ENCODE data around the gene PCNX2. TPM values are rescaled to one million over a fixed set of nuclear protein-coding genes. Genes with fewer than 3 reads are reported as not detected.
"Not testable (repeated sequence)": the region's sequence is repeated elsewhere in the genome, so short reads cannot be mapped to it uniquely, and the experiment has no call there.

The PCNX2 gene
- polyA plus RNA-seq, 1 donor = 16.1 TPM

DNA sequence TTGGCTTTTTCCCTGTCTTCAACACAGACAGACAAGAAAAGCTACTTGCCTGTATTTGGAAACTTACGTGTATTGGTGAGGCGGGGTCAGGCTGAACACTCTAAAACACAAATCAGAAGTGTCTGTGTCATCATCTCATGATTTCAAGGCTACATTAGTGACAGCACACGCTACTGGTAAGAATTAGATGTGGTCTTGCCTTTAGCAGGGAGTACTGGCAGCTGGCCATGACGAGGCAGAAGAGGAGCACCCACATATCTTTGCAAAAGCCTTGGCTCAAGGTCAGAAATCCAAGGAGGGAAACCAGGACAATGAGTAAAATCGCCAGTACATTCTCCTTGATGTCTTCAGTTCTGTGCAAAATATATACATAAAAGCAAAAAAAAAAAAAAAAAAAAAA, 77.7 kb downstream of the PCNX2 start:
- no peak for DNase-seq

DNA sequence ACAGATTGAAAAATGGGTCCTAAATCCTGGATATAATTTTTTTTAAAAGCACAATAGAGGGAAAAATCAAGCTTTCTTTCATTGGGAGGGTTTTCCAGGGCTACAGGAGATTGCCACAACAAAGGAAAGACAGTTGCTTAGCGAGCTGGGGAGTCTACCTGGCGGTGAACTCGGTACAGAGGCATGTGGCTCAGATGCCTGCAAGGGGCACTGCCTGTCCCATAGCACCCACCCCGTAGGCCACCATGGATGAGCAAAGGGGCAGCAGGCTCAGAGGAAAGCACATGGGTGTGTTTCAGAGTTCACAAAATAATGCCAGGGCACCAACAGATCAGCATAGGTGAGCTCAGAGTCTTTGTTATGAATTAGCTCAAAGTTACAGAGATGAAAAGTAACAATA, 79.5 kb downstream of the PCNX2 start:
- DNase-seq = no peak

DNA sequence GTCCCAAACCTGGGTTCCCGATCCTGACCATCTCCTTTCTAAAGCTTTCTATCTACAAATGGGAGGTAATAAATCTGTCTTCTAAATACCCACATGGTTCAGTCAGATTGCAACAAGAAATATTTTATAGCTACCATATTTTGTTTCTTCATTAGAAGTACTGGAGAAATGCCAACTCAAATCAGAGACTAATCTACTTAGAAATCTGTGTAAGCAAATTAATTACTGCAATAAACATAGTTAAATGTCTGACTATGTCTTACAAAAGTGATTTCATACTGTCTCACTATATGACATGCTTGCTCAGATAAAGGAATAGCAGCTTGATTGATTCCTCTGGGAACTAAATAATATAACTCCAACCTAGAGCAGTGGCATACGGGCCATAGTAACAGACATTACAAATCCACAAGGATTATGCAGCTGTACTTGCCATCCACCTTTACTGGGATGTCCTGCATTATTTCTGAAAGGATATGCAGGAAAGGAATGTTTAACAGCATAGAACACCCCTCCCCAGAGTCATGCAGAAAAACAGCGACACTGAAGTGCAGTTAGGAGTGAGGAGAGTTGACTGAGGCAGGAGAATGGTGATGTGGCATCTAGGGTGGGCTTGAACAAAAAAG, 80.3 kb downstream of the PCNX2 start:
- DNase-seq = no peak

DNA sequence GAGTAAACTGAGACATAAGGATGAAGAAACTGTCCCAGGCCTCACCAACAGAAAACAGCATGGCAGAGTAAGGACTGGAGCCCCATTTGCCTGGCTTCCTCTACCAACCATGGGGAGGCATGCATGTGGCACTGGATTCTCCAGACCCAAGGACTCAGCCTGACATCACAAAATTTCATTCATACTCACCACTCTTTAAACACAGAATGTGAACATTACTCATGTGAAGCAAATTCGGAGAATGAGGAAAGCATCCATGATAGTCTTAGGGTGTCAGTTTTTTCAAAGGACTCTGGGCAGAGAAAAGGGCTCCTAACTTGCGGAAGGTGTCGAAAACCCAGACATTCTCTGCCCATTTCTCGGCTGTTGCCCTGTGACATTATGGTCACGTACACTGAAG, 83.9 kb downstream of the PCNX2 start:
- no peak for DNase-seq

DNA sequence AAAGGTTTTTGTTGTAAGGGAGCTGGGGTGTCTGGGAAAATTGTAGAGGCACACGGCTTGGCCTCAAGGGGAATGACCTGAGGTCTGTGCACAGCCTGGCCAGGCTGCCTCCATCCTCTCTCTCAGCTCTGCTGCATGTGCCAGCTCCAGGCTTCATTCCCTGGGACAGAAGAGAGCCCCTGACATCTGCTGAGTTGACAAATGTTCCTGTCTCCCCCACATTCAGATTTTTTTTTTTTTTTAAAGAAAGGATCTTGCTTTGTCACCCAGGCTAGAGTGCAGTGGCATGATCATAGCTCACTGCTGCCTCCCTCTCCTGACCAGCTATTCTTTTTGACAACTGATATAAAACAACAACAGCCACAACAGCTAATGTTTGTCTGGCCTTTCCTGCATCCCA, 84.4 kb downstream of the PCNX2 start:
- no peak for DNase-seq

DNA sequence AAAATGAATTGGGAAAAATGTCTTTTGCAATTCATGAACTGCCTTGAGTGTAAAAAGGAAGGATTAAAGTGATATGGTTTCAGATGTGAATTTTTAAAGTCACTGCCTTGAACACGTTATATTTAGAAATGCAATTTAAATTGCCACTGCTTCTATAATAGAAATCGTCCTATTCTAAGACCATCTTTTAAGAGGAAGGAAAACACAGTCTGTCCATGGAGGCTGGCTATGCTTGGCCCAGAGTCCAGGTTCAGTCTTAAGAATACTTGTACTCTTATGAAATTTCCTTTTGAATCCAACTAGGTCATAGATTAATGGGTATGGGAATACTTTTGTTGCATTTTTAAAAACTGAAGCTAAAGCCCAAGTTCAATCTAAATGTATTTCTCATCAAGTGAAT, 86.0 kb downstream of the PCNX2 start:
- no peak for DNase-seq

DNA sequence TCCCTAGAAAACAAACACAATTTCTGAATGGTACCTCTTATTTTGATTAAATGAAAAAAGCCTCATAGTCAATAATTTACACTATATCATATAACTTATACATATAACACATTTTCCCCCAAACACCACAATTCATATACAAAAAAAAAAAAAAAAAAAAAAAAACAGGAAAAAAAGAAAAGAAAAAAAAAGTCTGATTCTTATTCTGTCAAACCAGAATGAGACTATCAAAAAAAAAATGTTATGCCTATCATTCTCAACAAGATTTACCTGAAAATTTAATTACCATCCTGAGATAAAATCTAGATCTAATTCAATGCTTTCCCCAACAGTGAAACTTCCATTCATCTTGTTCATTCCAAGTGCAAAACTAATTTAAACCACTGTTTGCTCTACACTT, 86.8 kb downstream of the PCNX2 start:
- DNase-seq = no peak

DNA sequence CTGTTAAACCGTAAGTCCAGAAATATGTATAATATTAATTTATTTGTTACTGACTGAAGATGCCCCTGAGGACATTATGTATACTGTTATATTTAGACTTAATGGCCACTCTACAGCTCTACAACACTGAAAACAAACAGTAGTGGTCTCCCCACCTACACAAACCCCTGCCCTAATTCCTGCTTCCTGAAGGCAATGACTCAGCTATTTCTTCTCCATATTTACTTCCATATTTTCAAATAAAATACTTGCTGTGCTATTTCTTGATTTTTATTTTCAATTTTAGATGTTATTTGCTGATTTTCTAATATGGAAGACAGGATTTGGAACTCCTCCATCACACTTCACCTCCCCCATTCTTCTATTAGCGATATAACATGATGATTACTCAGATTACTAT, 97.6 kb downstream of the PCNX2 start:
- DNase-seq = no peak

DNA sequence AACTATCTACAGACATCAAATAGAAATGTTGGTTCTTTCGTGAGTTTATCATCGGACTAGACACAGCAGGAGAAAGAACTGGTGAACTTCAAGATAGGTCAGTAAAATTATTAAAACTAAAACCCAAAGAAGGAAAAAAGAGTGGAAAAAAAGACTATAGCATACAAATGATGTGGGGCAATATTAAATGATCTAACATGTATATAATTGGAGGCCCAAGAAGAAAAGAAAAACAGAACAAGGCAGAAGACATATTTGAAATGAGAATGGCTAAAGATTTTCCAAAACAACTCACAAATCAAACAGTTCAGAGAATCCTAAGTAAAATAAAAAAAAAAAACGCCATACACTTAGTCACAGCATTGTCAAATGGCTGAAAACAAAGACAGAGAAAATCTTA, 101.8 kb downstream of the PCNX2 start:
- DNase-seq = no peak

DNA sequence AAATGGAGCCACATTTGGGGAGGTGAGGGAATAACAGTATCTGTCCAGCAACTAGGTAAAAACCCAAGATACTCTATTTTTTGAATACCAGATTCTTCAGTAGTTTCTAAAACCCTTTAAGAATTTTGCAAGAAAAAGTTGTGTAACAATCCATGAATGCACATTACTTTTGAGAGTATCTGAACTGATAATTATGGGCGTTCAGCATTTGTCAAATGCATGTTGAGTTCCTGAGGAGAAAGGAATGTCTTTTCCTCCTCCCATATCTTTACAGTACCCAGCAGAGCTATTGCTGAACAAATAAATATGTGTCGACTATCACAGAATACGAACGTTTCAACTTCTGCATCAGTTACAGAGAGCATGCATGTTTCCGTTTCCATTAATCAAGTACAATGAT, 104.5 kb downstream of the PCNX2 start:
- DNase-seq = no peak

DNA sequence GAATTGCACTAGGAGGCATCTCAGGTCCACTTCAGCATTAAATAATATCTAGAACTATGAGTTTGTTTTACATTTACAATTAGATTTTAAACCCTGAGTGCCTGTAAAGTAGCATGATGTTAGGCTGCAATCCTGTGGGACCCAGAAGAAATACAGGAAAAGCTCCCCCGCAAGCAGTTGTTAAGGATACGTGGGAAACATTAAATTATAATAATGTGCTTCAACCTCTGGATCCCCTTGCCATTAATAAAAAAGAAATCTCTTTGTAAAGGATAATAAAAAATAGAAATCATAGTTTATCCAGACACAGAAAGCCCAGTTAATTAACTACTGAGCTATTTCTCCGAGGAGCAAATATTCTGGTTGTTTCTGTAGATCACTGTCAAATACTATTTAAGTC, 106.0 kb downstream of the PCNX2 start:
- peak; percentile 28 for DNase-seq

DNA sequence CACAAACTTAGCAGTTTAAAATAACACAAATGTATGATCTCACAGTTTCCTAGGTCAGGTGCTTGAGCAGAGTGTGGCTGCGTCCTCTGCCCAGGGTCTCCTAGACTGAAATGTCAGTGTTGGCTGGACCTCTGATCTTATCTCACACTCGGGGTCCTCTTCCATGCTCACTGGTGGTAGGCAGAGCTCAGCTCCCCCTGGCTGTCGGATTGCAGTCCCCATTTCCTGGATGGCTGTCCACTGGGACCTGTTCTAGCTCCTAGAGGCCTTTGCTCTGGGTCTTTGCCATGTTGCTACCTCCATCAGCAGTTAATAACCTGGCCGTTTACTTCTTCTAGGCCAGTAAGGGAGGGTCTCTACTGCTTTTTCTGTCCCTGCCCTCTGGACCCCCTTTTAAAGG, 107.5 kb downstream of the PCNX2 start:
- DNase-seq = no peak

DNA sequence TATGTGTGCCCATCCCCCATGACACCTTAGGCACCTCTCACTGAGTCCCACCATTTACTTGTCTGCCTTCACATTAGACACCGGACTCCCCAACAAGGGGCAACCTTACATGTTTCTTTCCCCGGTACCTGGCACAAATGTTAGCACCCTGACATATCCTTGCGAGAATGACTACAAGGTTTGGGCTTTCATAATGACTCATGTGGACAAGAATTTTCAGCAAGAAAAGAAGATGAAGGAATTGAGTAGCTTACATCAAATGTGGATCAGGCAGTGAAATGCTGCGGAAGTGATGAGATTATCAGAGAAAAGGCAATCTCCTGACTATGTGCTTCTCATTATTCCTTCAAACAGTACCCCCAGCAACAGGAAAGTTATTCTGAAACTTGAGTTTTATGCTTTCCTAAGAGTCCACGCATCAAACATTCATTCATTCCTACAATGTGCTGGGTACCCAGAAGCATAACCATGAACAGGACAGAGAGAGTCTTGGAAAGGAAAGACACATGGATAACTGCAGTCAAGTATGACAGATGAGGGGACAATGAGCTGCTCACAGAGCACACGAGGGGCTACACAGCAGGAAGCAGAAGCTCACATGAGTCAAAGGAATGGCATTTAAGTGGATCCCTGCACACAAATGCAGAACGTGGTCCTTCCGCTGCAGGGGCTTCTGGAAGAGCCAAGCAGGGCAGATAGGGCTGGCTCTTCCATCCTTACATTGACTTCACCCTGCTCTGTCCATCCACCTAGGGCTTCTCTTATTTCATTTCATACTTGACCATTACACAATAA, 112.1 kb downstream of the PCNX2 start:
- no peak for DNase-seq

DNA sequence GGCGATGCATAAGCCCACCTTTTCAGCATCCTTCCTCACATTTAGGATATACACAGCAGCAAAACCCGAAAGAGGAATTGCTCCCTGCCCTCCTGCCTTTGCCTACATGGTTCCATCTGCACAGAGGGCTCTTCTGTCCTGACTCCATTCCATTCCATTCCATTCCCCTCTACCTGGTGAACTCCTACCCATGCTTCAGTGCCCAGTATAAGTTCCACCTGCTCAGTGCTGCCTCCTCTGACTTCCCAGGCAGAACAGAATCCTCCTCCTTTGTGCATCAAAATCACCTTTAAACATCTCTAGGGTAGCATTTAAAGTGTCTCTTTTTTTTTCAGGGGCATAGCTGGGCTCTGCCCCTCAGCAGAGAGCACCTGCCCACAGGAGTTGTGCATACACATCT, 112.9 kb downstream of the PCNX2 start:
- DNase-seq = no peak

DNA sequence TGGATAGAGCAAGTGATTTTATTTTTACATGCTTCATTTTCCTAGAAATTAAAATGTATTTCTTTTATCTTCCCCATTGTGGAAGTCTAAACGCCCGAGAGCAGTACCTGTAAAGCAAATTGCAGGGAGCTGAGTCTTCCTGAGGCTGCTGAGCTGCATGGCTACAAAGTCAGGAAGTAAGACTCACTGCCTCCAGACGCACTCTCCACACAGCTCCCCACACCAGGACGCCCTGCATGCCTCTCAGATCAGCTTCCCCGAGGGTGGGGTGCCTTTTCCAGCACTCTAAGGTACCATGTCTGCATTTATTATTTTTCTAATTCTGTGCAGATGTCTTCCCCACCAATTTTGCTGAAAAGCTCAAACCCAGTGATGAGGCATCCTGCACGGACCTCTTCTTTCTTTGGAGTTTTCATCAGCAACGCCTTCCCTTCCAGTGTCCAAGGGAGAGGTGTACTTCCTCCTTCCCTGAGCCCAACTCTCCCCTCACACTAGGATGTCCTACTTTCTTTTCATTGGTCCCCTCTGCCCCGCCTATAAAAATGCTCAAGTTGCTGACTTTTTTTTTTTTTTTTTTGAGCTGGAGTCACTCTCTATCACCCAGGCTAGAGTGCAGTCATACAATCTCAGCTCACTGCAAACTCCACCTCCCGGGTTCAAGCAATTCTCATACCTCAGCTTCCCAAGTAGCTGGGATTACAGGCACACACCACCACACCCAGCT, 114.7 kb downstream of the PCNX2 start:
- DNase-seq = no peak

DNA sequence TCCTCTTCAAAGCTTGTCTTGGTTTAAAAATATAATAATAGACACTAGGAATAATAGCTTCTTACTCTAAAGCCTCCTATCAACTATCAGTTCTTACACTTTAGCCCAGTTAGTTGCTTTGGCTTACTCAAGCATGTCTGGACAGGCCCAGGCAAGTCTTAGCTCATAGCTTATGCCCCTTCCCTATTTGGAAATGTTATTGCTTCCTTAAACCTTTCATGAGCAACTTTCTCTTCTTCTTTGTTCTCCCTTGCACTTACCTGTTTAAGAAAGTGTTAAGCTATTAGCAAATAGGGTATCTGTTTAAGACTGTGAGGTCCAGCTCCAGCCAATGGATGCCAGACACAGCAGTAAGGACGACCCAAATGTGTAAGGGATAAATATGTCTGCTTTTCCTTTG, 115.9 kb downstream of the PCNX2 start:
- not testable (repeated sequence) for DNase-seq

DNA sequence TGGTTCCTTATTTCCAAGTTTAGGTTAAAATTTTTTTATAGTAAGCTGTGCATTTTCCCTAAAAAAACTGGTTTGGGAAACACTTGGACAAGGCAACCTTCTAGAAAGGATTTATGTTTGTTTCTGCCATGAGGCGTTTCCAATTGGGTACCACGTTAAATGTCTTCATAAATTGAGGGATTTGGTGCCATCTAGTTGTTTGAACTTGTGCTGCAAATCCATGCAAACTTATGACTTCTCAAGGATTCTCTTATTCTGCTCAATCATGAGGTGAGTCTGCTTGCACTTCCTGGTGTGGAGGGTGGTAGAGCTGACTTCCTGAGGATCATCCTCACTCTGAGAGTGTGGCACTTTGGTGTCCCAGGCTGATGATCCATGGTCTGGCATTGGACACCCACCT, 123.3 kb downstream of the PCNX2 start:
- DNase-seq = no peak

DNA sequence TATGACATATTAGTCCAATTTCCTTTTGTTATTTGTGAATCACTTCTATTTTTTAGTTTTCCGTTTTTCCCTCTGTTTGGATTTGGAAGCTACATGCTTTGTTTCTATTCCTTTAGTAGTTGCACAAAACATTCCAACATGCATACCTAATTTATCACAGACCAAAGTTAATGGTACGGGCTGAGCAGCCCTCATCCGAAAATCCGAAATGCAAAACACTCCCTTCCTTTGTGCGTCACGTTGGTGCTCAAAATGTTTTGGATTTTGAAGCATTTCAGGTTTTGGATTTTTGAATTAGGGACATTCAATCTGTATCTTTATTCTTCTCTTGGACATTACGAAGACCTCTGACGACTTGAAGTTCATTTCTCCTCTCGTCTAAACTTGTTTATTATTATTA, 124.8 kb downstream of the PCNX2 start:
- DNase-seq = no peak

DNA sequence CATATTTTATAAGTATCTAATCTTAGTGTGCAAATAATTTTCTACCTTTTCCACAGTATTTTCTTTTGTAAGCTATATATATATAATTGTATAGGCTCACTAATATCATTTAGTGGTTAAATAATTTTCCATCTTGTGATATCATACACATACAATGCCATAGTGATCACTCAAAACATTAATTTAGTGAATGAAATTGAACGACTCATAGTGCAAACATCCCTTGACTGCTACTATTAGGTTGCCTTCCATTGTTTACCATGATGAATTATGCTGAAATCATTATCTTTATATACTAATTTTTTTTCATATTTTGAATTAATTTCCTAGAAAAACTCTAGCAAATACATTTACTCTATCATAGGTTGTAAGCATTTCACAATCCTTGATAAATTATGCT, 127.1 kb downstream of the PCNX2 start:
- DNase-seq = no peak

DNA sequence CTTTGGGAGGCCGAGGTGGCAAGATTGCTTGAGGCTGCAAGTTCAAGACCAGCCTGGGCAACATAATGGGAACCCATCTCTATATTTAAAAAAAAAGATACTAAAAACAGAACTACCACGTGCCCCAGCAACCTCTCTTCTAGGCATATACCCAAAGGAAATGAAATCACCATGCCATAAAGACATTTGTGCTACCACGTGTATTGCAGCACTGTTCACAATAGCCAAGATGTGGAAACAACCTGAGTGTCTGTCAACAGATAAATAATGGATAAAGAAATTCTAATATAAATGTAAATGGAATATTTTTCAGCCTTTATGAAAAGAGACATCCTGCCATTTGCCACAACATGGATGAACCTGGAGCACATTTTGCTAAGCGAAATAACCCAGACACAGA, 128.6 kb downstream of the PCNX2 start:
- DNase-seq = no peak

DNA sequence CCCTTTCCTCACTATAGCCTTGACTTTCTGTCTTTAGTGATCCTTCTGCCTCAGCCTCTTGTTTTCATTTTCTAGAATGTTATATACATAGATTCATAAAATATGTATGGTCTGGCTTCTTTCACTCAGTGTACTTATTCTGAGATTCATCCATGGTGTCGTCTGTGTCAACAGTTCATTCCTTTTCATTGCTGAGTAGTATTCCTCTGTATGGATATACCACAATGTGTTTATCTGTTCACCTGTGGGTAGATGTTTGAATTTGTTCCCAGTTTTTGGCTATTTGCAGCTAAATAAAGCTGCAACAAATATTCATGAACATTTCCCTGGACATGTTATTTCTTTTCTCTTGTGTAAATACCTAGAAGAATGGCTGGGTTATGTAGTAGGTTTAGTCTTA, 131.8 kb downstream of the PCNX2 start:
- DNase-seq = no peak

DNA sequence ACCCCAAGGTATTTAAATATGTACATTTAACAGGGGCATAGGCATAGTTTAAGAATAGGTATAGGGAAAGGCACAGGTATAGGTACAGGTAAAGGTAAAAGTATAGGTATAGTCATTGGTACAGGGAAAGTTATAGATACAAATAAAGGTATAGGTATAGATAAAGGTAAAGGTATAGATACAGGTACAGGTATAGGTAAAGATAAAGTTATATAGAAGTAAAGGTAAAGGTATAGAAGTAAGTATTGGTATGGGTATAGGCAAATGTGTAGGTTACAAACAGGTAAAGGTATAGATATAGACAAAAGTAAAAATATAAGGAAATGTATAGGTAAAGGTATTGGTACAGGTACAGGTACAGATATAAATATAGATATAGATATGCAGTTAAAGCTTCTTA, 137.2 kb downstream of the PCNX2 start:
- no peak for DNase-seq

DNA sequence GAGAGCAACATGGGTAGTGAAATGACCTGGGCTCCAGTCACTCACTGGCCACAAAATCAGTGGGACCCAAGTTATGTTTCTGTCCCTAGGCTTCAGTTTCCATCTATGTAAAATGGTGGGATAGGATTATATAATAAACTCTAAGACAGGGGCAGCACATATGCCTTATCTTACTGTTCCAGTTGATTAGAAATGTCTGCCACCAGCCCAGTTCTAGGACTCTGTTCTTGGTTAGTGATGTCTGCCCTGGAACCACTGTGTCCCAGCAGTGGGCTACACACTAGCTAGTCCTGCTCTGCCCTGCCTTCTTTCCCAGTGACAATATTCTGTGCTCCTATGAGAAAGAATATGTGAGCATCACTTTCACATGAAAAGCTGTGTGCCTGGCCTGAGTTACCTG, 138.3 kb downstream of the PCNX2 start:
- no peak for DNase-seq

DNA sequence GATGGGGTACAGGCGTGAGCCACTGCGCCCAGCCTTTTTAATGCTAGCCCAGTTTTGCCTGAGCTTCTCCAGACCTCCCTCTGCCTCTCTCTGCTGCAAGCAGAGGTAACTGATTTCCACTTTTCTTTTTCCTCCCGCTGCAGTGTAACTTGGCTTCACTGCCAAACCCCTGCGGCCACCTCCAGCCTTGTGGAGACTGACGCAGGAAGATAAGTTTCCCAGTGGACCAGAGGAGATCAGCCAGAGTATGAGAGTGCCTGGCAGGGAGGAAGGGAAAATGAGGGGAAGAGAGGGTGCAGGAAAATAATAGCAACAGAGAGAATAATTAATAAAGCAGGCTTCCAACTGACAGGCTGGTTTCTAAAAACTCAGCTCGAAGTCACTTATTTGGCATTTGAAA, 143.7 kb downstream of the PCNX2 start:
- DNase-seq = no peak
